Left renal pelvis (tissue), 4 donors: ENCODE data around the gene VAT1. TPM values are rescaled to one million over a fixed set of nuclear protein-coding genes. Genes with fewer than 3 reads are reported as not detected.

Experiments used
- DNase-seq, 4 donors: peaks; one replicate each; pipeline ENCODE4 v3.0.0-alpha.2; 2013; ENCODE audit warnings: low read depth in 4 of 4, low spot score in 3 of 4
- polyA plus RNA-seq, 4 donors: library from polyadenylated mRNA; unstranded; fragments of 120-200 nt; gene quantifications; one replicate each; pipeline ENCODE4 v1.2.1, GENCODE V29; 2013; ENCODE audit not compliant: insufficient read length in 4 of 4

The VAT1 gene
- polyA plus RNA-seq, 4 donors: 107 to 136 (median 121) TPM

DNA sequence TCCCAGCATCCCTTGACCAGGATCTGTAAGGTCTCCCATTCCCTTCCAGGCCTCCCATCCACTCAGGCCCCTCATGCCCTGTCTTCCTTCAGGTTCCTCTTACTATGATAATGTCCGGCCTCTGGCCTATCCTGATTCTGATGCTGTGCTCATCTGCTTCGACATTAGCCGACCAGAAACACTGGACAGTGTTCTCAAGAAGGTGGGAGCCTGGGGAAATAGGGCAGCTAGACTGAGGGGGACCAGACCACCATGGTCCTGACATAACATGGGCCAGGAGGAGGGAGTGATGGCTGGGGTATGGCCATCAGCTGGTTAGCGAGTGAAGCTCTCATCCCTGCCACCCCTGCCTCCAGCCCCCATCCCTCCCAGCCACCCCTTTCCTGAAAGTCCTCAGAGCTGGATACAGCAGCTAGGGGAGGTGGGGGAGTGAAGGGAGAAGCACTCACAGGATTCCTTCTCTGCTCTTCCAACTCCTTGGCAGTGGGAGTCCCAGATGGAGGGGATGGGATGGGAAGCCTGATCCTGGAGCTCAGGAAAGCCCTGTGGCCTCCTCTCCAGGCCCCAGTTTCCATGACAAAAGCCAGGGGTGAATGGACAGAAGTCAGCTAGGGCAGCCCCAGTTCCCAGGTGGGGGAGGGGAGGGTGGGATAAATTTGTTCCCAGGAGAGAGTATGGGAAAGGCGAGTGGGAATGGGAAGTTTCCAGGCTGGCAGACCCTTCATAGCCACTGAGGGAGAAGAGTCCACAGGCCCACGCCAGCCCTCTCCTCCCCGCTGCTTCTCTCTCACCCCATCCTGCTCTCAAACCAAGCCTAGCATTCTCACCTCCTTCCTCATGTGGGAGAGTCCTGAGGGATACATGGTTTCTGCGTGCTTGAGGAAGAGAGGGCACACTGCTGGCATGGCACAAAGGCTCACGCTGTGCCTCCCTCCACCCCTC lies 5.2 kb upstream of the VAT1 start:
- no peak for DNase-seq

DNA sequence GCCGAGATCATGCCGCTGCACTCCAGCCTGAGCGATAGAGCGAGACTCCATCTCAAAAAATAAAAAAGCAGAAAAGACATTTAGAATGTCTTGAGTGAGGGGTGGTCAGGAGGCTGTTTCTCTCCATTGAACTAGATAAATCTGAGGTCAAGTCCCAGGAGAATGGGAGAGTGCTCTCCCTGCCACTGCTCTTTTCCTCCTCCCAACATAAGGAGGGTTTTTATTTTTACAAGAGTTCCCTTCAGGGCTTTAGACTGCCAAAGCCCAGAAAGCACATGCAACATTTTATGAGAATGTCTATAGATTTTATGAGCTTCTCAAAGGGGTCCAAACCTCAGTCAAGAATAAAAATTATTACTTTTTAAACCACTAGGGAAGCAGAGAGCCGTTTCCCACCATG lies 4.4 kb upstream of the VAT1 start:
- DNase-seq: no peak

DNA sequence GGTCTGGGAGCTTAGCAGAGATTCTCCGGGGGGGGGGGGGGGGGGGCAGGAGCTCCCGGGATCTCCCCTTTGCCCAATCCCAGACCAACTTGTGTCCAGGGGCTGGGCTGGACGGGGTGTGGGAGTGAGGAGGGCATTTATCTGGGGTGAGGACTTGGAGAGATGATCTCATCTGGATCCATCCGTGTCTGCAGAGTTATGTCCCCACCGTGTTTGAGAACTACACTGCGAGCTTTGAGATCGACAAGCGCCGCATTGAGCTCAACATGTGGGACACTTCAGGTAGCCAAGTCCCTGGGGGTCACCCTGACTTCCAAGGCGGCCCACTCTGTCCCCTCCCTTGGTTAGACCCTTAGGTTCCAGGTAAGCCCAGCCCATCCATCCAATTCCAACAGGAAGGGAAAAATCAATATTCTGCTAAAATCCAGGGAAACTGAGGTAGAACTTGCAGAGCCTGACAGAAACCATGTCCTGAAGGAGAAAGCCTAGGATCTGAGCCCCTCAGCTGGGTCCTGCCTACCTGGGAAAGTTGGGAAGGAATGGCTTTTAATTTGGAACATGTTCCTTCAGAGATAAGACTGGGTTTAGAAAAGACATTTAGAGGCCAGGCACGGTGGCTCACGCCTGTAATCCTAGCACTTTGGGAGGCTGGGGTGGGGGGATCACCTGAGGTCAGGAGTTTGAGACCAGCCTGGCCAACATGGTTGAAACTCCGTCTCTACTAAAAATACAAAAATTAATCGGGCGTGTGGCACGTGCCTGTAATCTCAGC lies 3.8 kb upstream of the VAT1 start:
- DNase-seq: no peak

DNA sequence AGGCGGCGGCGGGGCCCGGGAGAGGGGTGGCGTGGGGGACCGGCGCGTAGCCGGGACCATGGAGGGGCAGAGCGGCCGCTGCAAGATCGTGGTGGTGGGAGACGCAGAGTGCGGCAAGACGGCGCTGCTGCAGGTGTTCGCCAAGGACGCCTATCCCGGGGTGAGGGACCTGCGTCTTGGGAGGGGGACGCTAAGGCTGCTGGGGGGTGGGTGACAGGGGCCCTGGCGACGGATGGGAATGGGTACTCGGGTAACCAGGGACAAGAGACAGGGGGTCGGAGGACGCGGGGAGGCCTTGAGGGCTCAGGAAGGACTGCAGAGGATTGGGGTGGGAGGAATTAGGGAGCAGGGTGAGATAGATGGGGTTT lies 3.1 kb upstream of the VAT1 start:
- DNase-seq: no peak

GRCh38 chr17:43024407-43025289 lies 2.5 kb upstream of the VAT1 start, which contains the start of gene RND2:
Gene RND2, plus strand, starts transcription at chr17:43025231. Its CDS starts 117 bp downstream, at chr17:43025348.
- DNase-seq: peak; percentile 77 to 94 (median 87)

- no peak for DNase-seq
Observed at GRCh38 chr17:43020789-43021740, 1.1 kb downstream of the VAT1 start.

GRCh38 chr17:43020030-43020621 lies 2.1 kb downstream of the VAT1 start:
- no peak for DNase-seq

GRCh38 chr17:43019418-43019817 lies 2.8 kb downstream of the VAT1 start:
- DNase-seq: no peak

DNA sequence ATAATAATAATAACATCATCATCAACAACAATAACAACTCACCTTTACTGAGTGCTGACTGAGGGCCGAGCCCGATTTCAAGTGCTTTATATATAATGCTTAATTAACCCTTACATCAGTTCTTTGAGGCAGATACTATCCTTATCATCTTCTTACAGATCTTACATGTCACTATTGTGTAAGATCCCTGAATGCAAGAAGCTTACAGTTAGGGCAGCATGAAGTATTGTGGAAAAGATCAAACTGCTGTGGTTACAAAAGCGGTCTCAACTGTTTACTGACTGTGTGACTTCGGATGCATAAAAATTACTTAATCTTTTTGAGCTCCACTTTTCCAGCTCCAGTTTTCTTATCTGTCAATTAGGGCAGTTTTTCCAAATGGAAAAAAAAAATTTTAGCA lies 3.3 kb downstream of the VAT1 start:
- no peak for DNase-seq

DNA sequence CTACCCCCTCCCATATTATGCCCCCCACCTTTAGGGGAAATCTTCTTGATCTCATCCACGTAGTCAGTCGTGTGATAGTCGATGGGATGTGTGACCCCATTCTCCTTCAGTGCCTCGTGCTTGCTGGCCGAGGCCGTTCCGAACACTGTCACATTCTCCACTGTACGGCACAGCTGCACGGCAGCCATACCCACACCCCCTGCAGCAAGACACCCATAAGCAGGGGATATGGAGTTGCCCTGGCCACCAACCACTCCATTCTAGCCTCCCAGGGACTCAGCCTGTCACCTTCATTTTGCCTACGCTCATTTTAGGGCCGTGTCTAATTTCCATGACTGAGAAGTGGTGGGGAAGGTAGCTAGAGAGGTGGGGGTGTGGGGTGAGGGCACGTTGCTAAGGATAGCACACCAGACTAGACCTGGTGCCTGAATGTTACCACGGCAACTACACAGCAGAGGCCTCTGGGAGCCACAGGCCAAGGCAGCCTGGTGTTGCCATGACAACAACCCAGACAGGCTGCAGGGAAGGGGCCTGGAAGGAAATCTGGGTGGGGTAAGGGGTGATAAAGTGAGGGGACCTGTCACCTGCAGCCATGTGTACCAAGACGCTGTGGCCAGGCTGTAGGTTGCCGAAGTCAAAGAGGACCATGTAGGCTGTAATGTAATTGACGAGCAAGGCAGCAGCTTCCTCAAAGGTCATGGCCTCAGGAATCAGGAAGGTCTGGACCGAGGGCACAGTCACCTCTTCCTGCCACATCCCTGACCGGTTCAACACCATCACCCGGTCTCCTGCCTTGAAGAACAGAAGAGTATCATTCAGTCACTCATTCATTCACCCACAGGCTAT lies 4.0 kb downstream of the VAT1 start:
- DNase-seq: no peak

DNA sequence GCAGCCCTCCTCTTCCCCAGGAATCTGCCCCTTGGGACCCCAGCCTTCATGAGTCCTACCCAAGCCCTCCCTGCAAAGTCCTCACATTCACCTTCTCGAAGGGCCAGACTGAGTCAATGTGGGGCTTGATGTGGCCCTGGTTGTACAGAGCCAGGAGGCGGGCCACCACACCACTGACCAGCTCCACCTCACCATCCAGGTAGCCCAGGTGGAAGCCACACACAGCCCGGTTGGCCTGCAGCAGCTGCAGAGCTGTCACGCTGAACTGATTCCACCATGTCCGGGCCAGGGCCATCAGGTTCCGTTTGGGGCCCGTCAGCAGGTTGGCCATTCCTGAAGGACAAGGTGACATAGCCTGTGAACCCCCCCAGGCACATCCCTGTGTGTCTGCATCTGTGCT lies 6.0 kb downstream of the VAT1 start:
- DNase-seq: no peak

GRCh38 chr17:43015579-43015978 lies 6.6 kb downstream of the VAT1 start:
- no peak for DNase-seq

DNA sequence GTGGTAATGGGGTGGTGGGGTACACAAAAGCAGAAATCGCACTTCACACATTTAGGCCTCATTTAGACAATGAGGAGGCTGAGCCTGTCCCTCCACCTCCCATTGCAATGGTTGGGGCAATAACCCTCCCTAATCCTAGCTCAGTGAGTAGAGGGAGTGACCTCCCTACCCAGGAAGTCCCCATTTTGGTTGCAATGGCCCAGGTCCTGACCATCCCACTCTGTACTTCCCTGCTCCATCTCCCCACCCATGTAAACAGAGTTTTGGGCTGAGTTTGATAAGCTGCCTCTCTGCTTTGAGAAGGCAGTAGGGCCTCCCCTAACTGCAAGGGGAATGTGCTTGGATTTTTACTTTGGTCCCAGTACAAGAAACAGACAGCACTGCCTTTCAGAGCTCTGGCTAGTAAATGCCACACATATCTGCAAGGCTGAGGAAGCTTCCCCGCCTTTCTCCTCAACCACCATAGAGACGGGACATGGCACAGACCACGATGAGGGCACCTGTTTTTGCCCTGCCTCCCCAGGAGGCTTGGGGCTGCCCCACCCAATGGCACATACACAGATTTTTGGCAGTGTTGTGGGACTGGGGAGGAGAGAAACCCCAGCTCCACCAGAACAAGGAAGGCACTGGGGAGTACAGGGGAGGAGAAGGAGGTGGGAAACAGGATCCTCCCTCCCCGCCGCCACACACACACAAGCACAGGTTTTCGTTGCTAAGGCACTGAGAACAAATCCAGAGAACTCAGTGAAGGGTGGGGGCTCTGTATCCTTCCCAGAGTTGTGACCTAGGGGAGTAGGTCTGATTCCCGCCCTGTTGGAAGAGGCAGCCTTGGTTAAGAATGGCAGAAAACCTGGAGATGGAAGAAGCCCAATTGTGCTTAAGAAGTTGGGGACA lies 7.3 kb downstream of the VAT1 start:
- no peak for DNase-seq

GRCh38 chr17:43014020-43014648 lies 8.1 kb downstream of the VAT1 start:
- no peak for DNase-seq

DNA sequence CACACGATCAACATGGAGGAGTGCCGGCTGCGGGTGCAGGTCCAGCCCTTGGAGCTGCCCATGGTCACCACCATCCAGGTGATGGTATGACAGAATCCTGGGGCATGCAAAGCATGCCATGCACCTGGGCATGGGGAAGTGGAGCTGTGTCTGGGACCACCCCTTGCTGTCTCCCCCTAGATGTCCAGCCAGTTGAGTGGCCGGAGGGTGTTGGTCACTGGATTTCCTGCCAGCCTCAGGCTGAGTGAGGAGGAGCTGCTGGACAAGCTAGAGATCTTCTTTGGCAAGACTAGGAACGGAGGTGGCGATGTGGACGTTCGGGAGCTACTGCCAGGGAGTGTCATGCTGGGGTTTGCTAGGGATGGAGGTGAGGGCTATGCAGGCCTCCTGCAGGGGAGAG lies 8.9 kb downstream of the VAT1 start:
- DNase-seq: no peak

DNA sequence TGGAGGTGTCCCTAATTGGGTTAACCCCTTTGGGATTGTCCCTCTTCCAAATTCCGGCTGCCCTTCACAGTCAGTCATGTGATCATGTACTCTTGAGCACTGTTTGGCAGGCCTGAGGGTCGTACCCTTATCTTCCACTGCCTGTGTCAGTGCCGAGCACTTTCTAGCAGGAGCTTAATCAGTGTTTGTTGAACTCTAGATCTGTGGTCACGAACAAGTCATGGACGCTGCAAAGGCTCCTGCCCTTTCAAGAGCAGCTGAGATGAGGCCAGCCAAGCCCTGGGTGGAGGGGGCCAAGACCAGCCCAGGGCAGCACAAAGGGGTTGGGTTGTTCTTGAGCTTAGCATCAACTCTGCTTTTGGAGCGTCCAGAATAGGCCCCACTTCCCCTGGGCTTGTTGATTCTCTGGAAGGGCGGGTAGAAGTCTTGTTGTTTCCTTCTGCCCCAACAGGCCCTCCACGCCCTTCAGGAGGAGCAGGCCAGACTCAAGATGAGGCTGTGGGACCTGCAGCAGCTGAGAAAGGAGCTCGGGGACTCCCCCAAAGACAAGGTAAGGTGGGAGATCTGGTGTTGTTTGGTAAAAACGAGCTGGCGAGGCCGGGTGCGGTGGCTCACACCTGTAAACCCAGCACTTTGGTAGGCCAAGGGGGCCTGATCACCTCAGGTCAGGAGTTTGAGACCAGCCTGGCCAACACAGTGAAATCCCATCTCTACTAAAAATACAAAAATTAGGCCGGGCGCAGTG lies 10.3 kb downstream of the VAT1 start:
- no peak for DNase-seq
